ENCODE measurements around the gene UBA52. TPM values are rescaled to one million over a fixed set of nuclear protein-coding genes. Genes with fewer than 3 reads are reported as not detected.

Gene UBA52
- total RNA-seq, result 1,386 TPM

GRCh38 chr19:18571564-18572344 is at the start of gene UBA52:
Gene UBA52 (plus strand): TSS chr19:18571857. CDS start chr19:18573301, 1,444 bp downstream.

GRCh38 chr19:18542941-18543813 is 28.5 kb upstream of the UBA52 start, which contains the start of gene FKBP8:
Gene FKBP8 (minus strand): TSS chr19:18543573. CDS start chr19:18541970, 1,603 bp downstream.

GRCh38 chr19:18557411-18558201 is 14.1 kb upstream of the UBA52 start, which contains the start of gene KXD1:
Gene KXD1 (plus strand): TSS chr19:18557870. CDS start chr19:18562057, 4,187 bp downstream.

GRCh38 chr19:18588611-18589379 is 17.1 kb downstream of the UBA52 start, which contains the start of gene REX1BD:
Gene REX1BD (plus strand): TSS chr19:18588798. CDS start chr19:18588802, 4 bp downstream.

GRCh38 chr19:18606281-18607225 is 34.9 kb downstream of the UBA52 start, which contains the start of gene CRLF1:
Gene CRLF1 (minus strand): TSS chr19:18606799. CDS start chr19:18606656, 143 bp downstream.

GRCh38 chr19:18612772-18613588 is 41.3 kb downstream of the UBA52 start, which contains the start of gene TMEM59L:
Gene TMEM59L (plus strand): TSS chr19:18612870. CDS start chr19:18612959, 89 bp downstream.

Other genes starting within 250 kb of the UBA52 start
- 148 TPM for gene LSM4, start 248.8 kb upstream of the UBA52 start, total RNA-seq
- 31.9 TPM for gene PGPEP1, start 231.3 kb upstream of the UBA52 start, total RNA-seq
- gene GDF15, start 185.7 kb upstream of the UBA52 start, total RNA-seq, result 139 TPM
- gene LRRC25, start 174.2 kb upstream of the UBA52 start, total RNA-seq, result 5.4 TPM
- 77.5 TPM for gene SSBP4, start 152.5 kb upstream of the UBA52 start, total RNA-seq
- gene ISYNA1, start 133.7 kb upstream of the UBA52 start, total RNA-seq, result 126 TPM
- gene ELL, start 49.8 kb upstream of the UBA52 start, total RNA-seq, result 19.2 TPM
- 162 TPM for gene FKBP8, start 28.3 kb upstream of the UBA52 start, total RNA-seq
- 50.3 TPM for gene KXD1, start 14.0 kb upstream of the UBA52 start, total RNA-seq
- 60.1 TPM for gene REX1BD, start 16.9 kb downstream of the UBA52 start, total RNA-seq
- 1.2 TPM for gene CRLF1, start 34.9 kb downstream of the UBA52 start, total RNA-seq
- gene TMEM59L, start 41.0 kb downstream of the UBA52 start, total RNA-seq, result 5.4 TPM
- gene KLHL26, start 65.2 kb downstream of the UBA52 start, total RNA-seq, result 12.3 TPM
- gene CRTC1, start 111.8 kb downstream of the UBA52 start, total RNA-seq, result 10.2 TPM
- gene COMP, start 219.4 kb downstream of the UBA52 start, total RNA-seq, result 0.82 TPM

Data from metanephros (tissue), 1 donor.